ENCODE results near the gene ELF3.

Gene ELF3

DNA sequence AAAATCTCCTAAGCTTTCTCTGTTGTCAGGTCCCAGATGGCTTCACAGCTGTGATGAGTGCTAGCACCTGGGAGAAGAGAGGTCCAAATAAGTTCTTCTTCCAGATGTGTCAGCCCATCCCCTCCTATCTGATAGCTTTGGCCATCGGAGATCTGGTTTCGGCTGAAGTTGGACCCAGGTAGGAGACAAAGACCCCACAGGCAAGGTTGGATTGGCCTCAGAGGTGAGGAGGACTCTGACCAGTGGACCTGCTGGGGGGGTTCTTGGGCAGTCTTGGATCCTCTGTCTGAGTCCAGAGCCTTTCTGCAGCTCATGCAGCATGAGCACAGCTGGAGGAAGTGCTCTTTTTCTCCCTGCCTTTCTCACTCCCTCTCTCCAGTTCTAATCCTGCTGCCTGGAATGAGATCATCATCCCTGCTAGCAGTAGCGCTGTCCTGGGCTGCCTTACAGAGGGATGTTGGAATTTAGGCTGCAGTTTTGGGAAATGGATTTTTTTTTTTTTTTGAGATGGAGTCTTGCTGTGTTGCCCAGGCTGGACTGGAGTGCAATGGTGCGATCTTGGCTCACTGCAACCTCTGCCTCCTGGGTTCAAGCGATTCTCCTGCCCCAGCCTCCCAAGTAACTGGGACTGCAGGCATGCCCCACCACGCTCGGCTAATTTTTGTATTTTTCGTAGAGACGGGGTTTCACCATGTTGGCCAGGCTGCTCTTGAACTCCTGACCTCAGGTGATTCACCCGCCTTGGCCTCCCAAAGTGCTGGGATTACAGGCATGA, 20.8 kb upstream of the ELF3 start:
- no peak for DNase-seq
- H3K36me3 ChIP-seq: peaks cover 28% of the 10 kb centered on the region
- no peaks in the 10 kb centered on the region; the same call in none of the 2 replicates for H3K4me1 ChIP-seq
- no peaks in the 10 kb centered on the region for H3K27me3 ChIP-seq
- no peaks in the 10 kb centered on the region for H3K9me3 ChIP-seq
- TF ChIP-seq, protein P1, sequence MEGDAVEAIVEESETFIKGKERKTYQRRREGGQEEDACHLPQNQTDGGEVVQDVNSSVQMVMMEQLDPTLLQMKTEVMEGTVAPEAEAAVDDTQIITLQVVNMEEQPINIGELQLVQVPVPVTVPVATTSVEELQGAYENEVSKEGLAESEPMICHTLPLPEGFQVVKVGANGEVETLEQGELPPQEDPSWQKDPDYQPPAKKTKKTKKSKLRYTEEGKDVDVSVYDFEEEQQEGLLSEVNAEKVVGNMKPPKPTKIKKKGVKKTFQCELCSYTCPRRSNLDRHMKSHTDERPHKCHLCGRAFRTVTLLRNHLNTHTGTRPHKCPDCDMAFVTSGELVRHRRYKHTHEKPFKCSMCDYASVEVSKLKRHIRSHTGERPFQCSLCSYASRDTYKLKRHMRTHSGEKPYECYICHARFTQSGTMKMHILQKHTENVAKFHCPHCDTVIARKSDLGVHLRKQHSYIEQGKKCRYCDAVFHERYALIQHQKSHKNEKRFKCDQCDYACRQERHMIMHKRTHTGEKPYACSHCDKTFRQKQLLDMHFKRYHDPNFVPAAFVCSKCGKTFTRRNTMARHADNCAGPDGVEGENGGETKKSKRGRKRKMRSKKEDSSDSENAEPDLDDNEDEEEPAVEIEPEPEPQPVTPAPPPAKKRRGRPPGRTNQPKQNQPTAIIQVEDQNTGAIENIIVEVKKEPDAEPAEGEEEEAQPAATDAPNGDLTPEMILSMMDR (IDR thresholded peaks at IDR 0.05; ENCODE audit: low read depth, low read length): no peak
- H3K4me3 ChIP-seq (ENCODE audit: low read depth, low read length): no peak overlapping the region

DNA sequence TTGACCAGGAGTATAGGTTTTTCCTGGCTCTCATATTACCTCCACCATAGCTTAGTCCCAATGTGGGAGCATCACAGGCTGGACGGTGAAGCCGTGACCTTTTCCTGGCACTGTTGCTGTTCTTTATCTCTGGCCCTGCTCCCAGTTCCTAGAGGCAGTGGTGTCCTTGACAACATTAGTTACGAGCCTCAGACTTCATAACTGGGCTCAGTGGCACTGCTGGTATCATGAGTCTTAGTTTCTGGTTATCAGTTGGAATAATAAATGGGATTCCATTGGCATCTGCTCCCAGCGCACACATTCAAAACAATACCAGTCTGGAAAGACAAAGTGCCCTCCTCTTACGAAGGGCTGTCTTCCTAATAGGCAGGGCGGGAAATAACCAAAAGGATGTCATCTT, 20.0 kb upstream of the ELF3 start:
- Histone ChIP-seq H3K9me3 (no peaks in the 10 kb centered on the region), H3K4me3 (ENCODE audit: low read depth, low read length) (no peak overlapping the region), H3K4me1 (no peaks in the 10 kb centered on the region; the same call in none of the 2 replicates), H3K36me3 (peaks cover 28% of the 10 kb centered on the region), H3K27me3 (no peaks in the 10 kb centered on the region)
- TF ChIP-seq, protein P1 (IDR thresholded peaks at IDR 0.05; ENCODE audit: low read depth, low read length): no peak
- no peak for DNase-seq

DNA sequence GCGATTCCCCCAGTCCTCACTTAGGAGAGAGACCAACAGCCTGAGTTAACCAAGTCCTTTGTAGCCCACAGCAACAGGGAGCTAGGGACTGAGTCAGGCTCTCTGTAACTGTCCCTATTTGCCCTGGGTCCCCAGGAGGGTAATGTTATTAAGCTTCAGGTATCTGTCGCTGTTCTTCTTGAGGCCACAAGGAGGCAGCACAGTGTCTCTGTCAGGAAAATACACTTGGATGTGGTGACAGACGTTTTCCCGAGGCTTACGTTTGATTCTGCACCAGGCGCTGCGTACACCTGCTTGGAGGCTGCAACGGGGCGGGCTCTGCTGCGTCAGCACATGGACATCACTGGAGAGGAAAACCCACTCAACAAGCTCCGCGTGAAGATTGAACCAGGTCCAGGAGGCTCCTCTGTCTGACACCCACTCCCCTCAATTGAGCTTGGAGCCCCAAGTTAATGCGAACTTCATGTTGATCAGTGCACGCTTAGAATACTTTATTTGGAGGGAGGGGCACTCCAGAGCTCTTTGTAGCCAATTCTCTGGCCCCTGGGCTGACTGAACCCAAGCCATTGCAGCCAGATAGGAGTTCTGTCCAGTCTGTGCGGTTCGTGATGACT, 10.7 kb upstream of the ELF3 start:
- peak; percentile 52 for DNase-seq
- no peak overlapping the region for H3K4me3 ChIP-seq (ENCODE audit: low read depth, low read length)
- TF ChIP-seq, protein P1 (IDR thresholded peaks at IDR 0.05; ENCODE audit: low read depth, low read length): peak; percentile 95
- no peaks in the 10 kb centered on the region for H3K27me3 ChIP-seq
- no peaks in the 10 kb centered on the region for H3K9me3 ChIP-seq
- peaks cover 41% of the 10 kb centered on the region for H3K36me3 ChIP-seq
- no peaks in the 10 kb centered on the region for H3K4me1 ChIP-seq

DNA sequence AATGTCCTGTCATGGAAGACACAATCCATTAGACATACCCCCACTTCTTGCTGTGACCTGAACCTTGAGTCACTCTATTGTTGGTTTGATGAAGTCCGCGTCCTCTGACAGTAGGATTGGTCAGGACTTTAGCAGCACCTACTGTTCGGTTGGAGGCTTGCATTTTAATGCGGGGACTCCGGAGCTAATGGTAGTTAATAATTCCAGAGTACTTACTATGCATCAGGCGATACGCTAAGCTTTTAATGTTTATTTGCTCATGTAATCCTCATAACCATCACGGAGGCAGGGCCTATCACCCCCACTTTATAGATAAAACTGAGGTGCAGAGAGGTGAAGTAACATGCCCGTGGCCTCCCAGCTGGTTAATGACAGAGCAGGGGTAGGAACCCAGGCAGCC, 7.9 kb upstream of the ELF3 start:
- no peaks in the 10 kb centered on the region for H3K4me1 ChIP-seq
- H3K27me3 ChIP-seq: no peaks in the 10 kb centered on the region
- TF ChIP-seq, protein P1 (IDR thresholded peaks at IDR 0.05; ENCODE audit: low read depth, low read length): no peak
- H3K9me3 ChIP-seq: no peaks in the 10 kb centered on the region
- peaks cover 44% of the 10 kb centered on the region for H3K36me3 ChIP-seq
- H3K4me3 ChIP-seq (ENCODE audit: low read depth, low read length): no peak overlapping the region
- no peak for DNase-seq

DNA sequence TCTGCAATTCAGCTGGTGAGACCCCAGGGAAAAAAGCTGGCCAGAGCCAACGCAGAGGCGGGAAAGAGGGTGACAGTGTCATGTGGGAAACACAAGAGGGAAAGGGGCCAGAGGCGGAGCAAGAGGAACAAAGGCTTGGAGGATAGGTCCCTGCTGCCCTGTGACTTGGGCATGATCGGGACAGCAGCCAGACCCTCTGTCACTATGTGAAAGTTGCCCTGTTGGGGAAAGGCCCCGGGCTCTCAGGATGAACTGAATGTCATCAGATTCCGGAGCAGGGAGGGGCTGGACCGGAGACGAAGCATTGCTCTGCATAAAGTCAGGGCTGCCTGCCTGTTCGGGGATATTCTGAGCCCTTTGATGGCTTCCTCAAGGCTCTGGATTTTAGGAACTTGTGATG, 5.7 kb upstream of the ELF3 start:
- TF ChIP-seq, protein P1 (IDR thresholded peaks at IDR 0.05; ENCODE audit: low read depth, low read length): no peak
- no peaks in the 10 kb centered on the region for H3K27me3 ChIP-seq
- H3K4me1 ChIP-seq: no peaks in the 10 kb centered on the region; the same call in 1 of the 2 replicates
- DNase-seq: no peak
- no peaks in the 10 kb centered on the region for H3K9me3 ChIP-seq
- no peak overlapping the region for H3K4me3 ChIP-seq (ENCODE audit: low read depth, low read length)
- peaks cover 44% of the 10 kb centered on the region for H3K36me3 ChIP-seq

DNA sequence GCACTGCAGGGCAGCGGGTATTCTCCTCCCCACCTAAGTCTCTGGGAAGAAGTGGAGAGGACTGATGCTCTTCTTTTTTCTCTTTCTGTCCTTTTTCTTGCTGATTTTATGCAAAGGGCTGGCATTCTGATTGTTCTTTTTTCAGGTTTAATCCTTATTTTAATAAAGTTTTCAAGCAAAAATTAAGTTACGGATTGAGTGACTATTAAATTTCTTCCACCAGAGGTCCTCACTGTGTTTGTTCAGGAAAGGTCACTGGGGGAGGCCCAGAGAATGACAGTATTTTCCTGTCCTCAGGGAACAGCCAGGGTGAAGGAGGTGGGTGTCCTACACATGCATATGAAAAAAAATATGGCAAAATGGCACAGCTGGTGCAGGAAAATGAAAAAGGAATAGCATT, 4.4 kb upstream of the ELF3 start:
- Histone ChIP-seq H3K36me3 (peaks cover 36% of the 10 kb centered on the region), H3K9me3 (no peaks in the 10 kb centered on the region), H3K4me3 (ENCODE audit: low read depth, low read length) (no peak overlapping the region), H3K27me3 (no peaks in the 10 kb centered on the region), H3K4me1 (no peaks in the 10 kb centered on the region; the same call in 1 of the 2 replicates)
- TF ChIP-seq, protein P1 (IDR thresholded peaks at IDR 0.05; ENCODE audit: low read depth, low read length): peak; percentile 50
- DNase-seq: no peak

All from BE2C (cell line).